Endothelial cell (in vitro differentiated cells): ENCODE data around the gene SPP2. TPM values are rescaled to one million over a fixed set of nuclear protein-coding genes. Genes with fewer than 3 reads are reported as not detected.

ENCODE experiments used
- DNase-seq: peaks from one replicate; pipeline ENCODE4 v3.0.0; 2021; ENCODE audit warnings: low spot score
- H3K27ac Mint-ChIP-seq: one replicate; pipeline ENCODE4 v1.8.0; 2021; ENCODE audit warnings: mixed read lengths, inconsistent platforms; ENCODE audit not compliant: unreplicated experiment
- H3K27me3 Mint-ChIP-seq: one replicate; pipeline ENCODE4 v1.8.0; 2021; ENCODE audit warnings: mild to moderate bottlenecking, moderate library complexity, mixed read lengths, inconsistent platforms; ENCODE audit not compliant: unreplicated experiment
- H3K36me3 Mint-ChIP-seq: one replicate; pipeline ENCODE4 v1.8.0; 2021; ENCODE audit warnings: mild to moderate bottlenecking, low read depth, mixed read lengths, inconsistent platforms; ENCODE audit not compliant: unreplicated experiment
- H3K4me1 Mint-ChIP-seq: one replicate; pipeline ENCODE4 v1.8.0; 2021; ENCODE audit warnings: mild to moderate bottlenecking, mixed read lengths, inconsistent platforms; ENCODE audit not compliant: unreplicated experiment
- H3K4me3 Mint-ChIP-seq: one replicate; pipeline ENCODE4 v1.8.0; 2021; ENCODE audit warnings: mild to moderate bottlenecking, mixed read lengths, inconsistent platforms; ENCODE audit not compliant: unreplicated experiment
- H3K9me3 Mint-ChIP-seq: one replicate; pipeline ENCODE4 v1.8.0; 2021; ENCODE audit warnings: mixed read lengths, inconsistent platforms; ENCODE audit not compliant: unreplicated experiment
- CTCF ChIP-seq: fragments of 200-600 bp; sonication (generic); IDR thresholded peaks from one replicate; pipeline ENCODE4 v1.5.0; 2021; ENCODE audit warnings: antibody characterized with exemption; ENCODE audit not compliant: unreplicated experiment
- total RNA-seq: library from RNA; stranded (reverse); fragmentation: NEBNext Ultra II Directional; extraction: Animal tissue kit (Norgen Biotek cat#: 25700); gene quantifications from one replicate; pipeline ENCODE4 v1.2.1, GENCODE V29; 2021; ENCODE audit not compliant: unreplicated experiment

The SPP2 gene
- total RNA-seq, 1 donor from 2014 or later = not detected

- Mint-ChIP-seq H3K9me3 (no peaks in the 10 kb centered on the region), H3K36me3 (peaks cover 3% of the 10 kb centered on the region), H3K4me1 (no peaks in the 10 kb centered on the region), H3K4me3 (no peak overlapping the region), H3K27me3 (no peaks in the 10 kb centered on the region), H3K27ac (no peak overlapping the region)
- no peak for TF ChIP-seq CTCF
- no peak for DNase-seq
Measured at GRCh38 chr2:234083572-234084348, 33.3 kb downstream of the SPP2 start.

GRCh38 chr2:234091432-234091879, 41.0 kb downstream of the SPP2 start:
- TF ChIP-seq CTCF = no peak
- H3K36me3 Mint-ChIP-seq = peaks cover 3% of the 10 kb centered on the region
- H3K9me3 Mint-ChIP-seq = no peaks in the 10 kb centered on the region
- H3K27ac Mint-ChIP-seq = no peak overlapping the region
- no peak overlapping the region for H3K4me3 Mint-ChIP-seq
- DNase-seq = no peak
- no peaks in the 10 kb centered on the region for H3K4me1 Mint-ChIP-seq
- H3K27me3 Mint-ChIP-seq = no peaks in the 10 kb centered on the region

GRCh38 chr2:234091883-234092282, 41.4 kb downstream of the SPP2 start:
- no peak overlapping the region for H3K27ac Mint-ChIP-seq

GRCh38 chr2:234092344-234092743, 41.8 kb downstream of the SPP2 start:
- TF ChIP-seq CTCF = no peak
- H3K27ac Mint-ChIP-seq = no peak overlapping the region
- DNase-seq = no peak
- peaks cover 3% of the 10 kb centered on the region for H3K36me3 Mint-ChIP-seq
- H3K4me1 Mint-ChIP-seq = no peaks in the 10 kb centered on the region
- no peak overlapping the region for H3K4me3 Mint-ChIP-seq
- no peaks in the 10 kb centered on the region for H3K9me3 Mint-ChIP-seq
- no peaks in the 10 kb centered on the region for H3K27me3 Mint-ChIP-seq

More at GRCh38 chr2:234091883-234092282, 41.4 kb downstream of the SPP2 start:
- no peak for DNase-seq
- H3K36me3 Mint-ChIP-seq = peaks cover 3% of the 10 kb centered on the region
- no peaks in the 10 kb centered on the region for H3K27me3 Mint-ChIP-seq
- H3K4me1 Mint-ChIP-seq = no peaks in the 10 kb centered on the region
- H3K4me3 Mint-ChIP-seq = no peak overlapping the region
- TF ChIP-seq CTCF = no peak
- no peaks in the 10 kb centered on the region for H3K9me3 Mint-ChIP-seq

- Mint-ChIP-seq H3K4me1 (no peaks in the 10 kb centered on the region), H3K9me3 (no peaks in the 10 kb centered on the region)
Measured at GRCh38 chr2:234095301-234095700, 44.8 kb downstream of the SPP2 start.

More at GRCh38 chr2:234095301-234095700, 44.8 kb downstream of the SPP2 start:
- H3K36me3 Mint-ChIP-seq = no peaks in the 10 kb centered on the region
- no peak overlapping the region for H3K4me3 Mint-ChIP-seq
- DNase-seq = no peak
- no peaks in the 10 kb centered on the region for H3K27me3 Mint-ChIP-seq
- no peak for TF ChIP-seq CTCF
- no peak overlapping the region for H3K27ac Mint-ChIP-seq
